Smooth muscle cell (in vitro differentiated cells): ENCODE data around the gene DEFB123. TPM values are rescaled to one million over a fixed set of nuclear protein-coding genes. Genes with fewer than 3 reads are reported as not detected.
A peak's percentile ranks its signal among the peaks of the same experiment; 100 is the strongest.

Experiments used
- DNase-seq: peaks from one replicate; lab custom pipeline; 2025; ENCODE audit not compliant: unreplicated experiment; lab: John Stamatoyannopoulos, UW
- H2AFZ ChIP-seq: fragments of 200-600 bp; sonication (generic); 2 replicates; pipeline ENCODE4 v1.6.0; 2016; ENCODE audit warnings: antibody characterized with exemption, low read depth, mild to moderate bottlenecking
- H3F3A ChIP-seq: fragments of 200-600 bp; sonication (generic); 2 replicates; pipeline ENCODE4 v1.6.0; 2017; ENCODE audit warnings: antibody characterized with exemption, low read depth
- H3K27ac ChIP-seq: fragments of 200-600 bp; sonication (generic); 2 replicates; pipeline ENCODE4 v1.5.1; 2016; ENCODE audit warnings: low read depth, mild to moderate bottlenecking
- H3K27me3 ChIP-seq: fragments of 200-600 bp; sonication (generic); 2 replicates; pipeline ENCODE4 v1.6.1; 2016; ENCODE audit warnings: low read depth, mild to moderate bottlenecking
- H3K36me3 ChIP-seq: fragments of 200-600 bp; sonication (generic); 2 replicates; pipeline ENCODE4 v1.5.1; 2016; ENCODE audit warnings: low read depth
- H3K4me1 ChIP-seq: fragments of 200-600 bp; sonication (generic); 2 replicates; pipeline ENCODE4 v1.5.1; 2016; ENCODE audit warnings: low read depth
- H3K4me2 ChIP-seq: fragments of 200-600 bp; sonication (generic); 2 replicates; pipeline ENCODE4 v1.6.0; 2016; ENCODE audit warnings: mild to moderate bottlenecking
- H3K4me3 ChIP-seq: fragments of 200-600 bp; sonication (generic); 2 replicates; pipeline ENCODE4 v1.5.1; 2016; ENCODE audit warnings: mild to moderate bottlenecking
- H3K79me2 ChIP-seq: fragments of 200-600 bp; sonication (generic); 2 replicates; pipeline ENCODE4 v1.6.0; 2016; ENCODE audit warnings: low read depth, mild to moderate bottlenecking
- H3K9ac ChIP-seq: fragments of 200-600 bp; sonication (generic); 2 replicates; pipeline ENCODE4 v1.6.0; 2016; ENCODE audit warnings: low read depth
- H3K9me3 ChIP-seq: fragments of 200-600 bp; sonication (generic); replicated peaks from 2 replicates; pipeline ENCODE4 v1.5.1; 2016; ENCODE audit warnings: low read depth
- H4K20me1 ChIP-seq: fragments of 200-600 bp; sonication (generic); 2 replicates; pipeline ENCODE4 v1.6.0; 2016; ENCODE audit warnings: low read depth
- CTCF ChIP-seq: fragments of 200-600 bp; sonication (generic); IDR thresholded peaks from 2 replicates; pipeline ENCODE4 v1.5.1; 2017; ENCODE audit warnings: borderline replicate concordance, mild to moderate bottlenecking, antibody characterized with exemption; ENCODE audit not compliant: insufficient read depth, poor library complexity, severe bottlenecking
- WGBS: methylation state at CpG from one replicate; pipeline ENCODE4 v1.1.7; 2016; ENCODE audit warnings: low lambda C conversion rate; 5-methylcytosine and 5-hydroxymethylcytosine counted together
- polyA plus RNA-seq: library from polyadenylated mRNA; unstranded; fragments of >200 nt; fragmentation: Nextera tagmentation; extraction: Ambion mirVana; gene quantifications from 2 replicates; pipeline ENCODE4 v1.2.1, GENCODE V29; 2016
- total RNA-seq: library from RNA; depleted of rRNA; stranded (reverse); fragments of >200 nt; gene quantifications from 2 replicates; pipeline ENCODE4 v1.2.3, GENCODE V29; 2014

DEFB123 gene
- total and polyA plus RNA-seq, 2 experiments from 2014 or later, result not detected

GRCh38 chr20:31475472-31476293 lies 35.3 kb downstream of the DEFB123 start:
- no peak overlapping the region for H2AFZ ChIP-seq
- H3K4me2 ChIP-seq, result peak overlapping the region; percentile 77
- no peaks in the 10 kb centered on the region for H3F3A ChIP-seq
- peak overlapping the region; percentile 34 for H3K4me3 ChIP-seq
- H3K27ac ChIP-seq, result no peak overlapping the region
- H3K79me2 ChIP-seq, result no peaks in the 10 kb centered on the region
- H3K9me3 ChIP-seq, result no peaks in the 10 kb centered on the region
- H3K4me1 ChIP-seq, result no peaks in the 10 kb centered on the region
- WGBS, result 62% methylated on average over 29 of the region's 29 CpGs
- H4K20me1 ChIP-seq, result no peaks in the 10 kb centered on the region
- H3K9ac ChIP-seq, result no peak overlapping the region
- no peaks in the 10 kb centered on the region for H3K27me3 ChIP-seq
- H3K36me3 ChIP-seq, result no peaks in the 10 kb centered on the region
- no peak for DNase-seq
- no peak for TF ChIP-seq CTCF

GRCh38 chr20:31476294-31476585 lies 35.8 kb downstream of the DEFB123 start:
- Histone ChIP-seq H3K4me2 (no peak overlapping the region), H3K4me1 (no peaks in the 10 kb centered on the region), H3K79me2 (no peaks in the 10 kb centered on the region), H3K36me3 (no peaks in the 10 kb centered on the region), H3K27ac (no peak overlapping the region), H3K4me3 (no peak overlapping the region), H3K9ac (no peak overlapping the region), H4K20me1 (no peaks in the 10 kb centered on the region), H3K27me3 (no peaks in the 10 kb centered on the region), H2AFZ (no peak overlapping the region), H3K9me3 (no peaks in the 10 kb centered on the region), H3F3A (no peaks in the 10 kb centered on the region)
- 87% methylated on average over 6 of the region's 6 CpGs for WGBS
- DNase-seq, result no peak
- TF ChIP-seq CTCF, result no peak

GRCh38 chr20:31476643-31477215 lies 36.3 kb downstream of the DEFB123 start:
- no peaks in the 10 kb centered on the region for H3K79me2 ChIP-seq
- no peaks in the 10 kb centered on the region for H3K27me3 ChIP-seq
- no peaks in the 10 kb centered on the region for H3F3A ChIP-seq
- H2AFZ ChIP-seq, result no peak overlapping the region
- WGBS, result 80% methylated on average over 6 of the region's 6 CpGs
- H3K9me3 ChIP-seq, result no peaks in the 10 kb centered on the region
- no peak overlapping the region for H3K4me2 ChIP-seq
- no peaks in the 10 kb centered on the region for H3K36me3 ChIP-seq
- DNase-seq, result no peak
- H4K20me1 ChIP-seq, result no peaks in the 10 kb centered on the region
- H3K9ac ChIP-seq, result no peak overlapping the region
- H3K4me3 ChIP-seq, result no peak overlapping the region
- no peaks in the 10 kb centered on the region for H3K4me1 ChIP-seq
- H3K27ac ChIP-seq, result no peak overlapping the region
- no peak for TF ChIP-seq CTCF

- Histone ChIP-seq H4K20me1 (no peaks in the 10 kb centered on the region), H3K9me3 (no peaks in the 10 kb centered on the region), H3K4me2 (no peak overlapping the region), H2AFZ (no peak overlapping the region), H3K4me1 (no peaks in the 10 kb centered on the region), H3K9ac (no peak overlapping the region), H3K79me2 (no peaks in the 10 kb centered on the region), H3K36me3 (no peaks in the 10 kb centered on the region), H3K4me3 (no peak overlapping the region), H3K27me3 (no peaks in the 10 kb centered on the region), H3F3A (no peaks in the 10 kb centered on the region), H3K27ac (no peak overlapping the region)
- no peak for TF ChIP-seq CTCF
- DNase-seq, result no peak
- WGBS, result 84% methylated on average over 36 of the region's 36 CpGs
Observed at GRCh38 chr20:31484001-31484400, 43.6 kb downstream of the DEFB123 start.
